Mesenchymal stem cell (in vitro differentiated cells and primary cell): ENCODE results near the gene EMP2.
"Not testable (repeated sequence)": the region's sequence is repeated elsewhere in the genome, so short reads cannot be mapped to it uniquely, and the experiment has no call there.

Source experiments
- DNase-seq: peaks from one replicate; pipeline ENCODE4 v3.0.0-alpha.2; 2013
- H2AFZ ChIP-seq: one replicate; pipeline ENCODE4 v1.6.1; 2013; ENCODE audit warnings: low read depth, mild to moderate bottlenecking, control low read depth, inconsistent platforms, low read length, moderate library complexity
- H2AK5ac ChIP-seq: 2 replicates; pipeline ENCODE4 v1.6.1; 2013; ENCODE audit warnings: low read length, moderate library complexity, mild to moderate bottlenecking, inconsistent platforms; ENCODE audit not compliant: severe bottlenecking
- H2BK120ac ChIP-seq: one replicate; pipeline ENCODE4 v1.6.1; 2013; ENCODE audit warnings: low read depth, mild to moderate bottlenecking, inconsistent platforms, low read length, moderate library complexity
- H2BK12ac ChIP-seq, 2 experiments: one replicate each; pipeline ENCODE4 v1.6.1; 2013; ENCODE audit warnings: inconsistent platforms in 2 of 2, low read length in 2 of 2, mild to moderate bottlenecking in 2 of 2, moderate library complexity in 2 of 2, control low read depth in 1 of 2
- H2BK15ac ChIP-seq: one replicate; pipeline ENCODE4 v1.6.1; 2013; ENCODE audit warnings: mild to moderate bottlenecking, low read depth, inconsistent platforms; ENCODE audit not compliant: poor library complexity, severe bottlenecking
- H2BK5ac ChIP-seq: 2 replicates; pipeline ENCODE4 v1.6.1; 2013; ENCODE audit warnings: low read depth, mild to moderate bottlenecking, low read length, control low read depth, inconsistent platforms; ENCODE audit not compliant: poor library complexity, severe bottlenecking
- H3K14ac ChIP-seq, 2 experiments: one replicate each; pipeline ENCODE4 v1.6.1; 2013; ENCODE audit warnings: inconsistent platforms in 2 of 2, low read length in 2 of 2, control low read depth in 1 of 2, mild to moderate bottlenecking in 1 of 2, moderate library complexity in 1 of 2
- H3K18ac ChIP-seq, 2 experiments: one replicate each; pipeline ENCODE4 v1.6.1; 2013; ENCODE audit warnings: inconsistent platforms in 2 of 2, low read length in 2 of 2, control low read depth in 1 of 2, low read depth in 1 of 2, mild to moderate bottlenecking in 1 of 2
- H3K23ac ChIP-seq, 2 experiments: one replicate each; pipeline ENCODE4 v1.6.1; 2013; ENCODE audit warnings: inconsistent platforms in 2 of 2, low read length in 2 of 2, mild to moderate bottlenecking in 2 of 2, moderate library complexity in 2 of 2, control low read depth in 1 of 2
- H3K27ac ChIP-seq: 2 replicates; pipeline ENCODE4 v1.5.1; 2013; ENCODE audit warnings: mild to moderate bottlenecking, moderate library complexity, low read length, control low read depth, inconsistent platforms; ENCODE audit not compliant: poor library complexity, severe bottlenecking
- H3K27me3 ChIP-seq, 2 experiments: 2 replicates each; pipeline versions ENCODE4 v1.6.1 to v1.7.0; 2013; ENCODE audit warnings: low read length in 2 of 2, mild to moderate bottlenecking in 2 of 2, moderate library complexity in 2 of 2, control low read depth in 1 of 2, inconsistent platforms in 1 of 2; ENCODE audit not compliant: control insufficient read depth in 1 of 2, insufficient read depth in 1 of 2
- H3K36me3 ChIP-seq, 2 experiments: 2 replicates each; pipeline versions ENCODE4 v1.6.1 to v1.7.0; 2013; ENCODE audit warnings: low read length in 2 of 2, control low read depth in 1 of 2, inconsistent platforms in 1 of 2, low read depth in 1 of 2, mild to moderate bottlenecking in 1 of 2; ENCODE audit not compliant: insufficient read depth in 2 of 2, control insufficient read depth in 1 of 2
- H3K4ac ChIP-seq, 2 experiments: one replicate each; pipeline ENCODE4 v1.6.1; 2013; ENCODE audit warnings: inconsistent platforms in 2 of 2, low read length in 2 of 2, mild to moderate bottlenecking in 2 of 2, moderate library complexity in 2 of 2, control low read depth in 1 of 2, low read depth in 1 of 2
- H3K4me1 ChIP-seq: 2 replicates; pipeline ENCODE4 v1.6.1; 2013; ENCODE audit warnings: low read depth, low read length, control low read depth; ENCODE audit not compliant: control insufficient read depth, insufficient read depth
- H3K4me2 ChIP-seq: 2 replicates; pipeline ENCODE4 v1.6.1; 2013; ENCODE audit warnings: low read length, mild to moderate bottlenecking, inconsistent platforms; ENCODE audit not compliant: poor library complexity, severe bottlenecking
- H3K4me3 ChIP-seq, 2 experiments: 2 replicates each; pipeline versions ENCODE4 v1.5.1 to v1.7.0; 2013; ENCODE audit warnings: low read length in 2 of 2, mild to moderate bottlenecking in 2 of 2, control low read depth in 1 of 2, low read depth in 1 of 2; ENCODE audit not compliant: insufficient read depth in 1 of 2
- H3K79me1 ChIP-seq: replicated peaks from 2 replicates; pipeline ENCODE4 v1.6.1; 2013; ENCODE audit warnings: mild to moderate bottlenecking, control low read depth, low read length, inconsistent platforms; ENCODE audit not compliant: poor library complexity, severe bottlenecking
- H3K9ac ChIP-seq: 2 replicates; pipeline ENCODE4 v1.7.0; 2013; ENCODE audit warnings: mild to moderate bottlenecking, low read length, moderate library complexity
- H3K9me3 ChIP-seq: 2 replicates; pipeline ENCODE4 v1.7.0; 2013; ENCODE audit warnings: mild to moderate bottlenecking, low read length; ENCODE audit not compliant: control insufficient read depth
- H4K8ac ChIP-seq: one replicate; pipeline ENCODE4 v1.6.1; 2013; ENCODE audit warnings: inconsistent platforms, mild to moderate bottlenecking, low read length, moderate library complexity
- H4K91ac ChIP-seq: one replicate; pipeline ENCODE4 v1.6.1; 2013; ENCODE audit warnings: mild to moderate bottlenecking, low read length, inconsistent platforms
- WGBS: methylation state at CpG from one replicate; pipeline ENCODE4 v1.1.7; 2013; ENCODE audit warnings: mixed read lengths; 5-methylcytosine and 5-hydroxymethylcytosine counted together

EMP2 gene

GRCh38 chr16:10623059-10623458, 42.7 kb upstream of the EMP2 start:
- WGBS, result 77% methylated on average over 3 of the region's 3 CpGs
- DNase-seq, result no peak
- no peak overlapping the region for H2BK15ac ChIP-seq

GRCh38 chr16:10622036-10622921, 41.9 kb upstream of the EMP2 start:
- no peak overlapping the region for H3K27ac ChIP-seq
- H2BK120ac ChIP-seq, result no peak overlapping the region
- no peak overlapping the region for H2BK15ac ChIP-seq
- no peak overlapping the region for H3K4me2 ChIP-seq
- no peaks in the 10 kb centered on the region for H3K9me3 ChIP-seq
- H3K36me3 ChIP-seq, result no peaks in the 10 kb centered on the region
- H3K18ac ChIP-seq, result no peak overlapping the region
- H2AFZ ChIP-seq, result no peak overlapping the region
- H3K4me1 ChIP-seq, result peaks cover 1% of the 10 kb centered on the region
- WGBS, result 35% methylated on average over 19 of the region's 19 CpGs
- no peak overlapping the region for H2BK12ac ChIP-seq
- H2BK5ac ChIP-seq, result no peak overlapping the region
- H3K14ac ChIP-seq, result no peak overlapping the region
- H3K4me3 ChIP-seq, result no peak overlapping the region
- H3K9ac ChIP-seq, result no peak overlapping the region
- H3K27me3 ChIP-seq, result peaks cover 14 to 30% of the 10 kb centered on the region in 2 experiments
- no peak overlapping the region for H4K8ac ChIP-seq
- no peak overlapping the region for H4K91ac ChIP-seq
- no peaks in the 10 kb centered on the region for H3K79me1 ChIP-seq
- H3K4ac ChIP-seq, result no peak overlapping the region
- no peak for DNase-seq
- no peak overlapping the region for H2AK5ac ChIP-seq
- no peak overlapping the region for H3K23ac ChIP-seq

More at GRCh38 chr16:10623059-10623458, 42.7 kb upstream of the EMP2 start:
- peaks cover 1% of the 10 kb centered on the region for H3K4me1 ChIP-seq
- no peaks in the 10 kb centered on the region for H3K79me1 ChIP-seq
- H3K4me2 ChIP-seq, result no peak overlapping the region
- H3K4me3 ChIP-seq, result no peak overlapping the region
- no peak overlapping the region for H3K14ac ChIP-seq
- H2BK120ac ChIP-seq, result no peak overlapping the region
- no peak overlapping the region for H3K4ac ChIP-seq
- H4K8ac ChIP-seq, result no peak overlapping the region
- no peak overlapping the region for H3K27ac ChIP-seq
- no peaks in the 10 kb centered on the region for H3K36me3 ChIP-seq
- no peak overlapping the region for H2AFZ ChIP-seq
- no peak overlapping the region for H2BK12ac ChIP-seq
- no peak overlapping the region for H2BK5ac ChIP-seq
- H3K27me3 ChIP-seq, result peaks cover 17 to 22% of the 10 kb centered on the region in 2 experiments
- no peak overlapping the region for H3K9ac ChIP-seq
- no peak overlapping the region for H3K23ac ChIP-seq
- H3K9me3 ChIP-seq, result no peaks in the 10 kb centered on the region
- H3K18ac ChIP-seq, result no peak overlapping the region
- H4K91ac ChIP-seq, result no peak overlapping the region
- H2AK5ac ChIP-seq, result no peak overlapping the region

- H2BK12ac ChIP-seq, H2AFZ ChIP-seq, H2BK5ac ChIP-seq, H3K14ac ChIP-seq, H3K18ac ChIP-seq, DNase-seq, H3K23ac ChIP-seq, H4K8ac ChIP-seq, H3K4ac ChIP-seq, H3K27ac ChIP-seq, H4K91ac ChIP-seq, H3K4me3 ChIP-seq, H3K79me1 ChIP-seq, H3K4me1 ChIP-seq, H3K4me2 ChIP-seq, H2BK15ac ChIP-seq, H3K9ac ChIP-seq, H3K9me3 ChIP-seq, H2BK120ac ChIP-seq, H3K36me3 ChIP-seq, H2AK5ac ChIP-seq: not testable (repeated sequence)
- H3K27me3 ChIP-seq, result peaks cover 14 to 35% of the 10 kb centered on the region in 2 experiments
- WGBS, result 81% methylated on average over 6 of the region's 7 CpGs
These were observed 41.0 kb upstream of the EMP2 start for GRCh38 chr16:10621216-10621949.

GRCh38 chr16:10620120-10620519, 39.7 kb upstream of the EMP2 start:
- Histone ChIP-seq H3K23ac (peak overlapping the region in 1 of 2 experiments; percentile 54), H3K14ac (no peak overlapping the region), H2BK5ac (no peak overlapping the region), H3K27ac (no peak overlapping the region), H3K36me3 (no peaks in the 10 kb centered on the region), H2AK5ac (no peak overlapping the region), H2BK120ac (no peak overlapping the region), H3K4me1 (no peaks in the 10 kb centered on the region), H4K91ac (no peak overlapping the region), H3K4me3 (no peak overlapping the region), H2BK12ac (no peak overlapping the region), H3K4ac (no peak overlapping the region), H3K27me3 (peaks cover 14 to 35% of the 10 kb centered on the region in 2 experiments), H3K18ac (no peak overlapping the region), H3K4me2 (no peak overlapping the region), H2AFZ (no peak overlapping the region), H3K9ac (no peak overlapping the region), H2BK15ac (no peak overlapping the region), H3K79me1 (no peaks in the 10 kb centered on the region), H3K9me3 (no peaks in the 10 kb centered on the region), H4K8ac (no peak overlapping the region)
- WGBS, result 67% methylated on average over 5 of the region's 6 CpGs
- DNase-seq, result no peak
